ENCODE data around the gene KDM6A. TPM values are rescaled to one million over a fixed set of nuclear protein-coding genes. Genes with fewer than 3 reads are reported as not detected.
"Not testable (repeated sequence)": the region's sequence is repeated elsewhere in the genome, so short reads cannot be mapped to it uniquely, and the experiment has no call there.

The KDM6A gene
- total RNA-seq, 1 experiment from 2014 or later: 24.0 TPM

- TF ChIP-seq TCF7L2 (IDR thresholded peaks at IDR 0.05; ENCODE audit: low read depth, low read length) (no peak), POLR2AphosphoS5 (IDR thresholded peaks at IDR 0.05; ENCODE audit: low read depth, low read length) (no peak), CTCF (IDR thresholded peaks at IDR 0.05) (no peak), SIN3A (IDR thresholded peaks at IDR 0.05; ENCODE audit: borderline replicate concordance, insufficient read depth, low read depth, low read length) (no peak), REST (IDR thresholded peaks at IDR 0.05; ENCODE audit: insufficient read depth in 1 of 2, low read depth in 2 of 2, low read length in 1 of 2) (no peak)
- in situ Hi-C loops (cut with HindIII; ENCODE audit: low pct_unique_long_range_greater_than_20kb, low sequenced_read_pairs): no loop called here
- H3K9me3 ChIP-seq (ENCODE audit: control insufficient read depth, insufficient read depth, low read depth, low read length): no peaks in the 10 kb centered on the region
- no TSS peak for BruUV-seq (replicated peaks)
- H3K27ac ChIP-seq (ENCODE audit: low read length): no peak overlapping the region
- no peaks in the 10 kb centered on the region for H3K36me3 ChIP-seq (ENCODE audit: control insufficient read depth, insufficient read depth, low read length)
- DNase-seq (ENCODE audit: low read depth, low spot score) (no peak), ATAC-seq (no peak)
- H3K4me1 ChIP-seq (ENCODE audit: control insufficient read depth, insufficient read depth, low read length): no peaks in the 10 kb centered on the region
- H3K4me3 ChIP-seq (ENCODE audit: low read depth in 2 of 2, low read length in 2 of 2): no peak overlapping the region
- no peaks in the 10 kb centered on the region for H3K27me3 ChIP-seq (ENCODE audit: control insufficient read depth, insufficient read depth, low read length)
- ChIA-PET CTCF (no interaction called here), POLR2A (no interaction called here)
- intact Hi-C loops (cut with micrococcal nuclease; ENCODE audit: unreplicated experiment): no loop called here
These were observed 124.9 kb downstream of the KDM6A start for GRCh38 chrX:44997888-44998287.

GRCh38 chrX:44999237-44999636 is 126.2 kb downstream of the KDM6A start:
- H3K4me3 ChIP-seq (ENCODE audit: low read depth in 2 of 2, low read length in 2 of 2); H3K9me3 ChIP-seq (ENCODE audit: control insufficient read depth, insufficient read depth, low read depth, low read length); BruUV-seq (replicated peaks); DNase-seq (ENCODE audit: low read depth, low spot score); POLR2A ChIA-PET; CTCF ChIA-PET; H3K27me3 ChIP-seq (ENCODE audit: control insufficient read depth, insufficient read depth, low read length); intact Hi-C loops (cut with micrococcal nuclease; ENCODE audit: unreplicated experiment); H3K4me1 ChIP-seq (ENCODE audit: control insufficient read depth, insufficient read depth, low read length); H3K27ac ChIP-seq (ENCODE audit: low read length); H3K36me3 ChIP-seq (ENCODE audit: control insufficient read depth, insufficient read depth, low read length); in situ Hi-C loops (cut with HindIII; ENCODE audit: low pct_unique_long_range_greater_than_20kb, low sequenced_read_pairs); ATAC-seq: not testable (repeated sequence)

- POLR2A ChIA-PET; H3K27ac ChIP-seq (ENCODE audit: low read length); H3K27me3 ChIP-seq (ENCODE audit: control insufficient read depth, insufficient read depth, low read length); CTCF ChIA-PET; intact Hi-C loops (cut with micrococcal nuclease; ENCODE audit: unreplicated experiment); BruUV-seq (replicated peaks); H3K4me1 ChIP-seq (ENCODE audit: control insufficient read depth, insufficient read depth, low read length); H3K9me3 ChIP-seq (ENCODE audit: control insufficient read depth, insufficient read depth, low read depth, low read length); in situ Hi-C loops (cut with HindIII; ENCODE audit: low pct_unique_long_range_greater_than_20kb, low sequenced_read_pairs); ATAC-seq; H3K36me3 ChIP-seq (ENCODE audit: control insufficient read depth, insufficient read depth, low read length); H3K4me3 ChIP-seq (ENCODE audit: low read depth in 2 of 2, low read length in 2 of 2); DNase-seq (ENCODE audit: low read depth, low spot score): not testable (repeated sequence)
These were observed 126.9 kb downstream of the KDM6A start for GRCh38 chrX:44999872-45000271.
